Myocyte (in vitro differentiated cells): ENCODE measurements around the gene TUBAL3. TPM values are rescaled to one million over a fixed set of nuclear protein-coding genes. Genes with fewer than 3 reads are reported as not detected.
"Not testable (repeated sequence)": the region's sequence is repeated elsewhere in the genome, so short reads cannot be mapped to it uniquely, and the experiment has no call there.

Experiments used
- DNase-seq: peaks from one replicate; pipeline ENCODE4 v3.0.0-alpha.2; 2012; ENCODE audit warnings: low read depth
- total RNA-seq: library from RNA; depleted of rRNA; stranded (reverse); fragments of >200 nt; gene quantifications from 2 replicates; pipeline ENCODE4 v1.2.3, GENCODE V29; 2014

Gene TUBAL3
- total RNA-seq, 1 donor from 2014 or later, result not detected

- no peak for DNase-seq
Observed at GRCh38 chr10:5381187-5381586, 23.4 kb downstream of the TUBAL3 start.

- not testable (repeated sequence) for DNase-seq
Observed at GRCh38 chr10:5380395-5380794, 24.2 kb downstream of the TUBAL3 start.

GRCh38 chr10:5379202-5379601 lies 25.4 kb downstream of the TUBAL3 start:
- DNase-seq, result not testable (repeated sequence)

- peak; percentile 31 for DNase-seq
Observed at GRCh38 chr10:5376450-5376849, 28.2 kb downstream of the TUBAL3 start.

GRCh38 chr10:5373891-5374611 lies 30.6 kb downstream of the TUBAL3 start:
- DNase-seq, result no peak

GRCh38 chr10:5373307-5373706 lies 31.3 kb downstream of the TUBAL3 start:
- no peak for DNase-seq

- DNase-seq, result no peak
Observed at GRCh38 chr10:5370493-5371352, 33.9 kb downstream of the TUBAL3 start.

GRCh38 chr10:5369362-5370158 lies 35.1 kb downstream of the TUBAL3 start:
- no peak for DNase-seq

- DNase-seq, result no peak
Observed at GRCh38 chr10:5365928-5366327, 38.7 kb downstream of the TUBAL3 start.

- no peak for DNase-seq
Observed at GRCh38 chr10:5364890-5365338, 39.7 kb downstream of the TUBAL3 start, which contains the start of gene UCN3. Gene UCN3 (plus strand): TSS chr10:5364966. CDS start chr10:5373721, 8,755 bp downstream.

GRCh38 chr10:5364374-5364773 lies 40.3 kb downstream of the TUBAL3 start:
- DNase-seq, result no peak

- no peak for DNase-seq
Observed at GRCh38 chr10:5362873-5363272, 41.8 kb downstream of the TUBAL3 start.

- no peak for DNase-seq
Observed at GRCh38 chr10:5361966-5362365, 42.7 kb downstream of the TUBAL3 start.

GRCh38 chr10:5360318-5360915 lies 44.2 kb downstream of the TUBAL3 start:
- no peak for DNase-seq

GRCh38 chr10:5356302-5356763 lies 48.3 kb downstream of the TUBAL3 start:
- DNase-seq, result no peak

GRCh38 chr10:5355594-5356301 lies 48.9 kb downstream of the TUBAL3 start:
- DNase-seq, result no peak

- DNase-seq, result no peak
Observed at GRCh38 chr10:5354068-5354467, 50.6 kb downstream of the TUBAL3 start.

GRCh38 chr10:5349362-5349761 lies 55.3 kb downstream of the TUBAL3 start:
- DNase-seq, result no peak

- no peak for DNase-seq
Observed at GRCh38 chr10:5346881-5347280, 57.7 kb downstream of the TUBAL3 start.

GRCh38 chr10:5344746-5345145 lies 59.9 kb downstream of the TUBAL3 start:
- DNase-seq, result no peak
